Measurements from ENCODE around the gene GRIK3.
"Not testable (repeated sequence)": the region's sequence is repeated elsewhere in the genome, so short reads cannot be mapped to it uniquely, and the experiment has no call there.

Gene GRIK3

GRCh38 chr1:36769886-36770830 lies 264.2 kb downstream of the GRIK3 start:
- H3K27ac Mint-ChIP-seq: no peak overlapping the region
- H3K4me1 Mint-ChIP-seq (ENCODE audit: low read depth): no peaks in the 10 kb centered on the region

GRCh38 chr1:36768486-36769178 lies 265.7 kb downstream of the GRIK3 start:
- no peaks in the 10 kb centered on the region for H3K9me3 Mint-ChIP-seq
- intact Hi-C loops (cut with micrococcal nuclease): no loop called here
- H3K4me1 Mint-ChIP-seq (ENCODE audit: low read depth): no peaks in the 10 kb centered on the region
- no peaks in the 10 kb centered on the region for H3K36me3 Mint-ChIP-seq (ENCODE audit: low read depth)
- no peak overlapping the region for H3K4me3 Mint-ChIP-seq
- H3K27me3 Mint-ChIP-seq: peaks cover 27% of the 10 kb centered on the region
- no peak overlapping the region for H3K27ac Mint-ChIP-seq

More at GRCh38 chr1:36769886-36770830, 264.2 kb downstream of the GRIK3 start:
- Mint-ChIP-seq H3K36me3 (ENCODE audit: low read depth) (no peaks in the 10 kb centered on the region), H3K4me3 (no peak overlapping the region), H3K9me3 (no peaks in the 10 kb centered on the region), H3K27me3 (peaks cover 33% of the 10 kb centered on the region)
- intact Hi-C loops (cut with micrococcal nuclease): no loop called here

- H3K4me1 Mint-ChIP-seq (ENCODE audit: low read depth); H3K4me3 Mint-ChIP-seq; H3K36me3 Mint-ChIP-seq (ENCODE audit: low read depth); H3K27ac Mint-ChIP-seq; intact Hi-C loops (cut with micrococcal nuclease); H3K9me3 Mint-ChIP-seq: not testable (repeated sequence)
- H3K27me3 Mint-ChIP-seq: peaks cover 24% of the 10 kb centered on the region
Measured at GRCh38 chr1:36767429-36767828, 266.9 kb downstream of the GRIK3 start.

- intact Hi-C loops (cut with micrococcal nuclease): no loop called here
- H3K36me3 Mint-ChIP-seq (ENCODE audit: low read depth): no peaks in the 10 kb centered on the region
- no peaks in the 10 kb centered on the region for H3K9me3 Mint-ChIP-seq
- no peaks in the 10 kb centered on the region for H3K4me1 Mint-ChIP-seq (ENCODE audit: low read depth)
- H3K4me3 Mint-ChIP-seq: no peak overlapping the region
- peaks cover 16% of the 10 kb centered on the region for H3K27me3 Mint-ChIP-seq
- H3K27ac Mint-ChIP-seq: no peak overlapping the region
Measured at GRCh38 chr1:36766481-36766880, 267.8 kb downstream of the GRIK3 start.

- H3K4me1 Mint-ChIP-seq (ENCODE audit: low read depth): no peaks in the 10 kb centered on the region
- intact Hi-C loops (cut with micrococcal nuclease): no loop called here
- H3K4me3 Mint-ChIP-seq: no peak overlapping the region
- peaks cover 10% of the 10 kb centered on the region for H3K27me3 Mint-ChIP-seq
- no peaks in the 10 kb centered on the region for H3K36me3 Mint-ChIP-seq (ENCODE audit: low read depth)
- no peaks in the 10 kb centered on the region for H3K9me3 Mint-ChIP-seq
- H3K27ac Mint-ChIP-seq: no peak overlapping the region
Measured at GRCh38 chr1:36765785-36766300, 268.5 kb downstream of the GRIK3 start.

- H3K4me3 Mint-ChIP-seq: no peak overlapping the region
- intact Hi-C loops (cut with micrococcal nuclease): no loop called here
- H3K4me1 Mint-ChIP-seq (ENCODE audit: low read depth): no peaks in the 10 kb centered on the region
- H3K27me3 Mint-ChIP-seq: peaks cover 4% of the 10 kb centered on the region
- H3K9me3 Mint-ChIP-seq: no peaks in the 10 kb centered on the region
- H3K27ac Mint-ChIP-seq: no peak overlapping the region
- H3K36me3 Mint-ChIP-seq (ENCODE audit: low read depth): no peaks in the 10 kb centered on the region
Measured at GRCh38 chr1:36764798-36765197, 269.5 kb downstream of the GRIK3 start.

- Mint-ChIP-seq H3K9me3 (no peaks in the 10 kb centered on the region), H3K27ac (no peak overlapping the region), H3K4me1 (ENCODE audit: low read depth) (no peaks in the 10 kb centered on the region), H3K27me3 (peaks cover 4% of the 10 kb centered on the region), H3K4me3 (no peak overlapping the region), H3K36me3 (ENCODE audit: low read depth) (no peaks in the 10 kb centered on the region)
- intact Hi-C loops (cut with micrococcal nuclease): no loop called here
Measured at GRCh38 chr1:36763771-36764170, 270.5 kb downstream of the GRIK3 start.

GRCh38 chr1:36762174-36762573 lies 272.1 kb downstream of the GRIK3 start:
- Mint-ChIP-seq H3K27ac (no peak overlapping the region), H3K4me3 (no peak overlapping the region), H3K4me1 (ENCODE audit: low read depth) (no peaks in the 10 kb centered on the region), H3K9me3 (no peaks in the 10 kb centered on the region), H3K27me3 (peaks cover 1% of the 10 kb centered on the region), H3K36me3 (ENCODE audit: low read depth) (no peaks in the 10 kb centered on the region)
- intact Hi-C loops (cut with micrococcal nuclease): no loop called here

GRCh38 chr1:36761113-36761512 lies 273.2 kb downstream of the GRIK3 start:
- Mint-ChIP-seq H3K4me3 (no peak overlapping the region), H3K27ac (no peak overlapping the region), H3K4me1 (ENCODE audit: low read depth) (no peaks in the 10 kb centered on the region), H3K27me3 (peaks cover 1% of the 10 kb centered on the region), H3K36me3 (ENCODE audit: low read depth) (no peaks in the 10 kb centered on the region), H3K9me3 (no peaks in the 10 kb centered on the region)
- intact Hi-C loops (cut with micrococcal nuclease): no loop called here

GRCh38 chr1:36760081-36760480 lies 274.2 kb downstream of the GRIK3 start:
- no peak overlapping the region for H3K4me3 Mint-ChIP-seq
- intact Hi-C loops (cut with micrococcal nuclease): no loop called here
- H3K27ac Mint-ChIP-seq: no peak overlapping the region
- no peaks in the 10 kb centered on the region for H3K4me1 Mint-ChIP-seq (ENCODE audit: low read depth)
- peaks cover 1% of the 10 kb centered on the region for H3K27me3 Mint-ChIP-seq
- no peaks in the 10 kb centered on the region for H3K9me3 Mint-ChIP-seq
- H3K36me3 Mint-ChIP-seq (ENCODE audit: low read depth): no peaks in the 10 kb centered on the region

GRCh38 chr1:36759355-36759754 lies 275.0 kb downstream of the GRIK3 start:
- no peaks in the 10 kb centered on the region for H3K9me3 Mint-ChIP-seq

GRCh38 chr1:36755303-36756230 lies 278.7 kb downstream of the GRIK3 start:
- Mint-ChIP-seq H3K4me3 (no peak overlapping the region), H3K36me3 (ENCODE audit: low read depth) (no peaks in the 10 kb centered on the region), H3K4me1 (ENCODE audit: low read depth) (no peaks in the 10 kb centered on the region), H3K27me3 (peaks cover 1% of the 10 kb centered on the region), H3K27ac (no peak overlapping the region), H3K9me3 (no peaks in the 10 kb centered on the region)
- intact Hi-C loops (cut with micrococcal nuclease): no loop called here

More at GRCh38 chr1:36759355-36759754, 275.0 kb downstream of the GRIK3 start:
- Mint-ChIP-seq H3K27me3 (peaks cover 1% of the 10 kb centered on the region), H3K27ac (no peak overlapping the region), H3K4me3 (no peak overlapping the region), H3K36me3 (ENCODE audit: low read depth) (no peaks in the 10 kb centered on the region), H3K4me1 (ENCODE audit: low read depth) (no peaks in the 10 kb centered on the region)
- intact Hi-C loops (cut with micrococcal nuclease): no loop called here

- Mint-ChIP-seq H3K4me1 (ENCODE audit: low read depth) (no peaks in the 10 kb centered on the region), H3K4me3 (no peak overlapping the region), H3K36me3 (ENCODE audit: low read depth) (no peaks in the 10 kb centered on the region), H3K9me3 (no peaks in the 10 kb centered on the region), H3K27me3 (no peaks in the 10 kb centered on the region), H3K27ac (no peak overlapping the region)
- intact Hi-C loops (cut with micrococcal nuclease): no loop called here
Measured at GRCh38 chr1:36754366-36754765, 279.9 kb downstream of the GRIK3 start.
